GM12872 (cell line): ENCODE results near the gene OR2D2.

ENCODE experiments used
- TF ChIP-seq, protein P1 (sequence below): IDR thresholded peaks from 3 replicates; pipeline ENCODE4 v1.5.1; 2011; ENCODE audit warnings: low read depth, mild to moderate bottlenecking, low read length, moderate library complexity; ENCODE audit not compliant: insufficient read depth

Gene OR2D2

DNA sequence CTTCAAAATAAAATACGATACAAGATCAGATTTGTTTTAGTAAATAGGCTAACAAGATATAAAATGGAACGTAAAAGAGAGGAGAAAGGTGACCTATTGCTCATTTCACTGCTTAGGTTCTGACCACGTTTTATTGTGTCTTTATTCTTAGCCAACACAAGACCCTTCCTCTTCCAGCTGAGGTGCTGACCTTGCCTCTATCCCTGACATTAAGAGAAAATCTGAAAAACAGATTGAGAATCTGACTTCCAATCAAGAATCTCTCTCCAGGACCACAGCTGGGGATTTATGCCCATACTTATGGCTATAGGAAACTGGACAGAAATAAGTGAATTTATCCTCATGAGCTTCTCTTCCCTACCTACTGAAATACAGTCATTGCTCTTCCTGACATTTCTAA, 46.9 kb downstream of the OR2D2 start, which contains the start of gene OR10A5:
OR10A5 (plus strand) TSS at position 301 of the 400 bp plus-strand sequence; CDS start at position 301, 0 bp downstream.
- TF ChIP-seq, protein P1, sequence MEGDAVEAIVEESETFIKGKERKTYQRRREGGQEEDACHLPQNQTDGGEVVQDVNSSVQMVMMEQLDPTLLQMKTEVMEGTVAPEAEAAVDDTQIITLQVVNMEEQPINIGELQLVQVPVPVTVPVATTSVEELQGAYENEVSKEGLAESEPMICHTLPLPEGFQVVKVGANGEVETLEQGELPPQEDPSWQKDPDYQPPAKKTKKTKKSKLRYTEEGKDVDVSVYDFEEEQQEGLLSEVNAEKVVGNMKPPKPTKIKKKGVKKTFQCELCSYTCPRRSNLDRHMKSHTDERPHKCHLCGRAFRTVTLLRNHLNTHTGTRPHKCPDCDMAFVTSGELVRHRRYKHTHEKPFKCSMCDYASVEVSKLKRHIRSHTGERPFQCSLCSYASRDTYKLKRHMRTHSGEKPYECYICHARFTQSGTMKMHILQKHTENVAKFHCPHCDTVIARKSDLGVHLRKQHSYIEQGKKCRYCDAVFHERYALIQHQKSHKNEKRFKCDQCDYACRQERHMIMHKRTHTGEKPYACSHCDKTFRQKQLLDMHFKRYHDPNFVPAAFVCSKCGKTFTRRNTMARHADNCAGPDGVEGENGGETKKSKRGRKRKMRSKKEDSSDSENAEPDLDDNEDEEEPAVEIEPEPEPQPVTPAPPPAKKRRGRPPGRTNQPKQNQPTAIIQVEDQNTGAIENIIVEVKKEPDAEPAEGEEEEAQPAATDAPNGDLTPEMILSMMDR = no peak

DNA sequence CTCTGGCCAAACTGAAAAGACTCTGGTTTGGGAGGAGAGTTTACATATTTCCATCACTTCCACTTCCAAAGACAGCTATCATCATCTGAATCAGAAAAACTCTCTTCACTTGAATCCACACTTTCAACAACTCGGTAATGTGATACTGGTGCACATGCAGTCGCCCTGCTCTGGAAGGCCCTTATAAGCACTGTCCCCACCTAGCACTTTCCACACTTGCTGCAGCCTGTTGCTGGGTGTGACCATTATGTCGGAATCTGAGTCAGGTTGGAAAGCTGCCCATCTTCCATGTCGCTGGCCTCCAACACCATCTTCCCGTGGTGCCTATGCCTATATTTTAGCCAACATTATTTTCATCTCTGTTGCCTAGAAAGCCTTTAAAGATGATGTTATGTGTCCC, 47.9 kb downstream of the OR2D2 start:
- TF ChIP-seq, protein P1 = no peak

DNA sequence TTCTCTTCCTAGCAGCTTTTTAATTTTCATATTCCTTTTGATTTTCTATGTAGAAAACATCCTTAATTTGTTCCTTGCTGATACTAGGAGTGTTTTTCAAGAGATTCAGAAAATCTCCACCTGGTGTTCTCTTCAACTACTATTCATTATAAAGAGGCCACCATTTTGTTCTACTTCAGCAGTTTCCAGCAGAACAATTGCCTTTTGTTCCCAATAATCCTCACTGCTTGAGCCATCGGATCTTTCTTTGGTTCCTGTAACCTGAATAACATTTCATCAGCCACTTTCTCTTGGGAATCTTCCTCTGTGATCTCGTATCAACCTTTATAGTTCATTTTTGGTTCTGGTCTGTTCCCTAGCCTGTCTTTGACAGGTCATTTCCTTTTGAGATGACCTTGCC, 48.6 kb downstream of the OR2D2 start:
- TF ChIP-seq, protein P1 = no peak

DNA sequence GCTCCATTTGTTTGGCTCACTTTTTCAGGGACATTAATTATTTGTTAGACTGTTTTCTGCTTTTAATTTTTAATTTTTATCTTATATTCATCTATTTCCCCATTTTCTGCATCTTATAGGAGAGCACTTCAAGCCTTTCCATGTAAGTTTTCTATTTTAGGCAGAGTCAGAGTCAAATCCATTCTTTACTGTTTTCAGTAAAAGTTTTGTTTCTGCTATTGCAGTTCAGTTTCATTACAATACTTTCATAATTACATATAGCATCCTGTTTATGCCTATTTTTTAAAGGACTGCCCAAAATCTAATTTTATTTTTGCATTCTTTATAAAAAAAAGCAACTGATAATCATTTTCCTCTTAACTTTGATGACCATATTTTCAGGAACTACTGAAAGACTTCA, 50.6 kb downstream of the OR2D2 start:
- TF ChIP-seq, protein P1 = no peak
